GM21367 (cell line): ENCODE measurements around the gene TNNI2.
"Not testable (repeated sequence)": the region's sequence is repeated elsewhere in the genome, so short reads cannot be mapped to it uniquely, and the experiment has no call there.

Source experiments
- ATAC-seq: cut with Tn5 transposase; IDR thresholded peaks from one replicate; pipeline ENCODE4 v1.9.1; 2021; ENCODE audit not compliant: unreplicated experiment

Gene TNNI2

GRCh38 chr11:1883346-1884302, 44.8 kb downstream of the TNNI2 start:
- no peak for ATAC-seq

DNA sequence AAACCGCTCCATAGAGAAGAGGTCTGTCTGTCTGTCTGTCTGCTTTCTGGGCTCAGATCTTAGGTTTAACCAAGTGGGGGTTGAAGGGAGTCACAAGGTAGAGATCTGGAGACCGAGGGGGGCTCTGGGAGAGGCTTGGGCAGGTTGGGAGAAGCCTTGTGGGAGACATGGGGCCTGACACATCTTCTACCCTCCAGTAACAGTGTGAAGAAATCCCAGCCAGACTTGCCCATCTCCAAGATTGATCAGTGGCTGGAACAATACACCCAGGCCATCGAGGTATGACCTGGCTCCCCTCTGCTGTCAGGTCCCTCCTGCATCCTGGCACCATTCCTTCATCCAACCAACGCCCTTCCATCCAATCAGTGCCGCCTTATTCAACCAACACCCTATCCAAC, 45.5 kb downstream of the TNNI2 start:
- no peak for ATAC-seq

- not testable (repeated sequence) for ATAC-seq
Observed at GRCh38 chr11:1886551-1886950, 47.8 kb downstream of the TNNI2 start.

DNA sequence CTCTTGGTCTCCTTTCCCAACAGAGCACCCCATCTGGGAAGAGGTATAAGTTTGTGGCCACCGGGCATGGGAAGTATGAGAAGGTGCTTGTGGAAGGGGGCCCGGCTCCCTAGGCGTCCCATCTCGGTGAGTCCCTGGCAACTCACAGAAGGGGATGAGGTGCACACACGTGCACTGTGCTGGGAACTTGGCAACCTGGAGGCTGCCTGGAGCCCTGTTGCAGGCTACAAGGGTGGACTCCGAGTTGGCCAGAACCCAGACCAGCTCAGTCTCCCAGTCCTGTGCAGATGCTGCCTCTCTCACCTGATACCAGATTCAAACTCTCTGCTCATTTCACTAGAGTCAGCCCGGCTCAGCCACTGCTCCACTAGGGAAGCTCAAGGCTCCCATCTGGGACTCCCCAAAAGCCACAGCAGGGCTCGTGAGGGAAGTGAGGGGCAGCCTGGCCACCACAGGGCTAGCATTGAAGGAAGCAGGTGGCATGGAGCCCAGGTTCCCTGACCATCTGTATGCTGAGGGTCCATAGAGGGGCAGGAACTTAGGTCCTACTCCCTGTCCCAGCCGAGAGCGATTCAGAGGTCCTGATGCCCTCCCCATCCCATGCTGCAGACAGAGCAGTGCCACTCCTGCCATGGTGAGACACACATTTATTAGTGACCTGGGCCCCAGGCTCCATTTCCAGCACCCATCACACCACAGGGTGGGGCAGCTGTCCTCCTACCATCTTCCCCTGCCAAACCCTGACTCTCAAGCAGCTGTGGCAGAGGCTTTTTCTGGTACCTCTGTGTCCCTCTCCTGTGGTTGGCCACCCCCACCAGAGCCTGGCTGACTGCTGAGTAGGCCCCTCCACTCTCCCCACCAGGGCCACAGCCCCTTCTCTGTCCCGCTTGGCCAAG, 48.9 kb downstream of the TNNI2 start:
- no peak for ATAC-seq

GRCh38 chr11:1888347-1888753, 49.6 kb downstream of the TNNI2 start:
- no peak for ATAC-seq

DNA sequence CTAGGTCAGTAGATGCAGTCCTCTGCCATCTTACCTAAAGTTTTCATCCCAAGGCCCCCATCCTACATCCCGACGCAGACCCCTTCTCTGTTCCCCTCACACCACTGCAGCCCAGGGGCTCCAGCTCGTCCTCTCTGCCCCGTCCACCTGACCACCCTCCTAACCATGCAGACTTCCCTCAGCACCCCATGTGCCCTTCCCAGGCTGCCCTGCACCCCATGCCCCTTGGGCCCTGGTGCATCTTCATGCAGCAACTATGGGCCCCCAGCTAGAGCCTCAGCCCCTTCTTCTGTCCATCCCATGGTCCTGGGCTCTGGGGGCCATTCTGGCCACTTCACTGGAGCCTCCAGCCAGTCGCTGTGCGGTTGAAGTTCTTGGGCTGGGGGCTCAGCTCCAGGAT, 50.0 kb downstream of the TNNI2 start:
- ATAC-seq = no peak

- ATAC-seq = no peak
Observed at GRCh38 chr11:1889224-1889930, 50.6 kb downstream of the TNNI2 start.

DNA sequence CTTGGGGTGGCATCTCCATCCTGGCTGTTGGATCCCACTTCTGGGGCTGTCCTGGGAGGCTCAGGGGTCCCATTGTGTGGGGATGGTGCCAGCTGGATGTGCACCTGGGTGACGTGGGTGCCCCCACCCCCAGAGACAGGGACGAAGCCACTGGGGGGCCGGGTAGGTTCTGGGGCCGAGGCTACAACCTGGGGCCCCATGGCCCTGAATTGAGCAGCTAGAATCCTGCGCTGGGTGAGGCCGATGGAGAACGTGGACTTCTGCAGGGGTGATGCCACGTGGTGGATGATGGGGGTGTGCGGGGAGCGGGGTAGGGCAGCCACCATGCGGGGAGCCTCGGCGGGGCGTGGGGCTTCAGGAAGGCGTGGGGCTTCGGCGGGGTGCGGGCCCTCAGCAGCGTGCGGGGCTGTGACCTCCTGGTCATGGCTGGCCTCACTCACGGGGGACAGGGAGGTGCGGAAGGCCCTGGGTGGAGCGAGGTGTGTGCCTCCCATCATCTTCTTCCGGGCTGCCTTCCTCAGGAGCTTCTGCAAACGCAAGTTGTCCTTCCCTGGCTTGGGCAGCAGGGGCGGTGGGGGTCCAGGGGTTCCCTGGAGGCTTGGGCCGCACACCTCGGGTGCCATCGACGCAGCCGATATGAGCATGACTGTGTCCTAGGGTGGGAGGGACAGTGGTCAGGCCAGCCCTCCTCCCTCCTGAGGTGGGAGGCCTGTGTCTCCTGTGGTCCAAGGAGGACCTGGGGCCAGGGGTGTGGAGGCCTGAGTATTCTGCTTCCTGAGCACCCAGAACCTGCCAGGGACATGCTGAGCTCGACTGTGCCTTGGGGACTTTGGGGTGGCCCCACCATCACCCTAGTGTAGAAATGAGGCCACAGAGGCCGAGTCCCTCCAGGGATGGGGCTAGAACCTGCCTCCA, 51.4 kb downstream of the TNNI2 start:
- ATAC-seq = no peak
